ENCODE data around the gene SMAP1. TPM values are rescaled to one million over a fixed set of nuclear protein-coding genes. Genes with fewer than 3 reads are reported as not detected.

SMAP1 gene
- total RNA-seq, 2 donors from 2014 or later, result 36.6 to 49.4 TPM

DNA sequence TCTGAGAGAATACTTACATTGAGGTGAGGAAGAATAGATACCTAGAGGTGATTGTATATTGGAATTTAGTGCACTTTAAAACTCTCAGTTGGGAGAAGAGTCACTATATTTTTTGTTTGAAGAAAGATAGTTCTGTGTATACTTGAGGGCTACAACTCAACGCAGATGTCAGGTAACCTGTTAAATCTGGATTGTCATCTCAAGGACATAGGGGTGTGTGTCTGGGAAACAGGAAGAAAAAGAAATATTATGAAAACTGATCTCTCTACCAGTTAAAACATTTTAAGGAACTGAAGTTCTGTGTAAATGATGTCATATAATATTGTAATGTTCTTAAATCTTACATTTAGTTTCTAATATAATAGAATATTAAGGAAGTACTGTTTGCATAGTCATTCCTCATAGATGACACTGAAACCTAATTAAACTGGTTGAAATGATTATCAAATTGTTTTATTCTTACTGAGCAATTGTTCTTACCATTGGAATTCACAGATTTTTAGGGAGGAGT is 86.2 kb downstream of the SMAP1 start:
- H3K4me3 Mint-ChIP-seq, result no peak overlapping the region

DNA sequence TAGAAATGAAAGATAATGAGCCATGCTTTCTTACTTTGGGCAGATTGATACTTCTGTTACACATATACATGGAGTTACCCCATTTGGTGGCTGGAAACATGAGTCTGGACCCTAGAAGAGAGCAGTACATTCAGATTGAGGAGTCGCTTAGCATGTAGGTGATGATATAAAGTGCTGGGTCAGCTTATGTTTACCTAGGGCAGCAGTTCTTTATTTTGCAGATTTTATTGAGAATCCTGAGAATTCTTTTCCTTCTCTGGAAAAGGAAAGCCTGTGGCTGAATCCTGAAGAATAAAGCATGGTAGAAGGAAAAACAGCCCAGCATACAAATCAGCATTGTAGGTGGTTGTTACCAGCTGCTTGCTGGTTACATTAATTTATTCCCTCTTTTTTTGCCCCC is 91.2 kb downstream of the SMAP1 start:
- Mint-ChIP-seq H3K4me3 (no peak overlapping the region), H3K36me3 (ENCODE audit: low read depth) (peaks cover 12% of the 10 kb centered on the region), H3K27me3 (ENCODE audit: insufficient read depth) (no peaks in the 10 kb centered on the region), H3K9me3 (peaks cover 5% of the 10 kb centered on the region), H3K27ac (peak overlapping the region; percentile 26), H3K4me1 (peaks cover 1% of the 10 kb centered on the region)
- Histone ChIP-seq H3K9me3 (ENCODE audit: control insufficient read depth, low read length) (peaks cover 7% of the 10 kb centered on the region), H3K4me1 (ENCODE audit: control insufficient read depth, insufficient read depth, low read length) (no peaks in the 10 kb centered on the region), H3K27ac (ENCODE audit: low read depth, low read length) (no peak overlapping the region), H3K27me3 (ENCODE audit: control insufficient read depth, insufficient read depth, low read length, poor library complexity, severe bottlenecking) (no peaks in the 10 kb centered on the region), H3K4me3 (ENCODE audit: low read length) (no peak overlapping the region), H3K36me3 (ENCODE audit: control insufficient read depth, insufficient read depth, low read length) (peaks cover 19% of the 10 kb centered on the region), H3K9ac (ENCODE audit: extremely low read depth, low read length, poor library complexity, severe bottlenecking) (no peak overlapping the region)
- WGBS, 2 experiments (ENCODE audit: insufficient coverage in 1 of 2, insufficient read length in 1 of 2), result 63% methylated on average over 1 of the region's 1 CpG; no CpG with 5 or more reads in 1 of the 2 experiments
- TF ChIP-seq, protein P1, sequence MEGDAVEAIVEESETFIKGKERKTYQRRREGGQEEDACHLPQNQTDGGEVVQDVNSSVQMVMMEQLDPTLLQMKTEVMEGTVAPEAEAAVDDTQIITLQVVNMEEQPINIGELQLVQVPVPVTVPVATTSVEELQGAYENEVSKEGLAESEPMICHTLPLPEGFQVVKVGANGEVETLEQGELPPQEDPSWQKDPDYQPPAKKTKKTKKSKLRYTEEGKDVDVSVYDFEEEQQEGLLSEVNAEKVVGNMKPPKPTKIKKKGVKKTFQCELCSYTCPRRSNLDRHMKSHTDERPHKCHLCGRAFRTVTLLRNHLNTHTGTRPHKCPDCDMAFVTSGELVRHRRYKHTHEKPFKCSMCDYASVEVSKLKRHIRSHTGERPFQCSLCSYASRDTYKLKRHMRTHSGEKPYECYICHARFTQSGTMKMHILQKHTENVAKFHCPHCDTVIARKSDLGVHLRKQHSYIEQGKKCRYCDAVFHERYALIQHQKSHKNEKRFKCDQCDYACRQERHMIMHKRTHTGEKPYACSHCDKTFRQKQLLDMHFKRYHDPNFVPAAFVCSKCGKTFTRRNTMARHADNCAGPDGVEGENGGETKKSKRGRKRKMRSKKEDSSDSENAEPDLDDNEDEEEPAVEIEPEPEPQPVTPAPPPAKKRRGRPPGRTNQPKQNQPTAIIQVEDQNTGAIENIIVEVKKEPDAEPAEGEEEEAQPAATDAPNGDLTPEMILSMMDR (conservative IDR thresholded peaks at IDR 0.05), result no peak
- no peak for DNase-seq

More for the DNA sequence above, 86.2 kb downstream of the SMAP1 start:
- peaks cover 7% of the 10 kb centered on the region for H3K9me3 ChIP-seq (ENCODE audit: control insufficient read depth, low read length)
- DNase-seq, result no peak
- H3K36me3 ChIP-seq (ENCODE audit: control insufficient read depth, insufficient read depth, low read length), result peaks cover 18% of the 10 kb centered on the region
- Mint-ChIP-seq H3K4me1 (peaks cover 4% of the 10 kb centered on the region), H3K36me3 (ENCODE audit: low read depth) (peaks cover 12% of the 10 kb centered on the region), H3K9me3 (peaks cover 5% of the 10 kb centered on the region), H3K27me3 (ENCODE audit: insufficient read depth) (no peaks in the 10 kb centered on the region), H3K27ac (no peak overlapping the region)
- H3K27ac ChIP-seq (ENCODE audit: low read depth, low read length), result no peak overlapping the region
- 96 to 100% methylated on average over 1 of the region's 1 CpG for WGBS, 2 experiments (ENCODE audit: insufficient coverage in 1 of 2, insufficient read length in 1 of 2)
- H3K27me3 ChIP-seq (ENCODE audit: control insufficient read depth, insufficient read depth, low read length, poor library complexity, severe bottlenecking), result no peaks in the 10 kb centered on the region
- TF ChIP-seq, protein P1 (conservative IDR thresholded peaks at IDR 0.05), result no peak
- no peak overlapping the region for H3K4me3 ChIP-seq (ENCODE audit: low read length)
- no peak overlapping the region for H3K9ac ChIP-seq (ENCODE audit: extremely low read depth, low read length, poor library complexity, severe bottlenecking)
- no peaks in the 10 kb centered on the region for H3K4me1 ChIP-seq (ENCODE audit: control insufficient read depth, insufficient read depth, low read length)

DNA sequence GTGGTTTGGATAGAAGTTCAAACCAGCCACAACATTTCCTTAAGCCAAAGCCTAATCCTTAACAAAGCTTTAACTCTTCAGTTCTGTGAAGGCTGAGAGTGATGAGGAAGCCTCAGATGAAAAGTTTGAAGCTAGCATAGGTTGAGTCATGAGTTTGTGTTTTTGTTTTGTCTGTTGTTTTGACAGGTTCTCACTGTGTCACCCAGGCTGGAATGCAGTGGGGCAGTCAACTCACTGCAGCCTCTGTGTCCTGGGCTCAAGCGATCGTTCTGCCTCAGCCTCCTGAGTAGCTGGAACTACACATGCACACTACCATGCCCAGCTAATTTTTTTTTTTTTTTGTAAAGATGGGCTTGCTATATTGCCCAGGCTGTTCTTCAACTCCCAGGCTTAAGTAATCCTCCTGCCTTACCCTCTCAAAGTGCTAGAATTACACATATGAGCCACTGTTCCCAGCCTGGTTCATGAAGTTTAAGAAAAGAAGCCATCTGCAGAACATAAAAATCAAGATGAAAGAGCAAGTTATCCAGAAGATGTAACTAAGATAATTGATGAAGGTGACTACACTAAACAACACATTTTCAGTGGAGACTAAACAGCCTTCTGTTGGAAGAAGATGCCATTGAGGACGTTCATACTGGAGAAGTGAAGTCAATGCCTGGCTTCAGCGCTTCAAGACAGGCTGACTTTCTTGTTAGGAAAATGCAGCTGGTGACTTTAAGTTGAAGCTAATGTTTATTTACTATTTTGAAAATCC is 96.2 kb downstream of the SMAP1 start:
- WGBS, 2 experiments (ENCODE audit: insufficient coverage in 1 of 2, insufficient read length in 1 of 2), result 91 to 100% methylated on average over 2 to 4 of the region's 4 CpGs
- Histone ChIP-seq H3K9me3 (ENCODE audit: control insufficient read depth, low read length) (peaks cover 6% of the 10 kb centered on the region), H3K4me1 (ENCODE audit: control insufficient read depth, insufficient read depth, low read length) (no peaks in the 10 kb centered on the region), H3K9ac (ENCODE audit: extremely low read depth, low read length, poor library complexity, severe bottlenecking) (no peak overlapping the region), H3K4me3 (ENCODE audit: low read length) (no peak overlapping the region), H3K27me3 (ENCODE audit: control insufficient read depth, insufficient read depth, low read length, poor library complexity, severe bottlenecking) (no peaks in the 10 kb centered on the region), H3K36me3 (ENCODE audit: control insufficient read depth, insufficient read depth, low read length) (peaks cover 16% of the 10 kb centered on the region), H3K27ac (ENCODE audit: low read depth, low read length) (no peak overlapping the region)
- Mint-ChIP-seq H3K4me3 (no peak overlapping the region), H3K27me3 (ENCODE audit: insufficient read depth) (no peaks in the 10 kb centered on the region), H3K36me3 (ENCODE audit: low read depth) (peaks cover 20% of the 10 kb centered on the region), H3K9me3 (peaks cover 15% of the 10 kb centered on the region), H3K4me1 (no peaks in the 10 kb centered on the region), H3K27ac (no peak overlapping the region)
- TF ChIP-seq, protein P1 (conservative IDR thresholded peaks at IDR 0.05), result no peak
- DNase-seq, result no peak

All from endodermal cell (in vitro differentiated cells).